Right cardiac atrium (tissue), 5 donors: ENCODE measurements around the gene ATP11A. TPM values are rescaled to one million over a fixed set of nuclear protein-coding genes. Genes with fewer than 3 reads are reported as not detected.
A peak's percentile ranks its signal among the peaks of the same experiment; 100 is the strongest.

Source experiments
- ATAC-seq, 2 donors: fragments of 200-7000 bp; cut with Tn5 transposase; one replicate each; pipeline versions ENCODE4 v1.8.0 to v1.9.1; 2020; ENCODE audit warnings: moderate library complexity in 2 of 2, mild to moderate bottlenecking in 1 of 2
- DNase-seq, 3 donors: peaks; one replicate each; pipeline ENCODE4 v3.0.0-alpha.2; 2020
- H3K27ac ChIP-seq: one replicate; pipeline ENCODE4 v1.5.1; 2013; ENCODE audit warnings: mild to moderate bottlenecking, low read length, control low read depth, moderate library complexity
- H3K27me3 ChIP-seq: one replicate; pipeline ENCODE4 v1.6.1; 2013; ENCODE audit not compliant: control insufficient read depth, insufficient read depth
- H3K4me1 ChIP-seq: one replicate; pipeline ENCODE4 v1.6.1; 2013; ENCODE audit warnings: low read length; ENCODE audit not compliant: control insufficient read depth, insufficient read depth
- H3K4me3 ChIP-seq: one replicate; pipeline ENCODE4 v1.5.1; 2013; ENCODE audit warnings: low read length, control low read depth
- H3K9me3 ChIP-seq: one replicate; pipeline ENCODE4 v1.6.1; 2013; ENCODE audit warnings: low read length; ENCODE audit not compliant: control insufficient read depth
- WGBS: extraction: QIAGEN DNeasy Blood & Tissue Kit; methylation state at CpG from one replicate; pipeline ENCODE4 v1.1.7; 2013; 5-methylcytosine and 5-hydroxymethylcytosine counted together
- intact Hi-C, 4 donors: fragments of 100-400 bp; cut with DNase I; formaldehyde crosslinking; loops; one replicate each; pipeline versions ENCODE4 v1.11.0 to v1.14.0; 2022 to 2023
- polyA plus RNA-seq: library from polyadenylated mRNA; stranded (reverse); fragments of 200-250 nt; gene quantifications from one replicate; pipeline ENCODE4 v1.2.3, GENCODE V29; 2013
- total RNA-seq, 4 donors: library from RNA; stranded (reverse); fragmentation: NEBNext Ultra II Directional; extraction: Animal tissue kit (Norgen Biotek cat#: 25700); gene quantifications; one replicate each; pipeline ENCODE4 v1.2.1, GENCODE V29; 2021
- donor health status: healthy with polysubstance abuse.
- donor health status: DM: no; HTN: yes; CAD: no.
- donor health status: DM: no; HTN: no; CAD: no.
- donor health status: DM: no; HTN: yes; CAD: no; lungs with severe emphysema.
- donor health status: DM: yes; HTN: yes; CAD: no.

The ATP11A gene
- total and polyA plus RNA-seq, 5 donors, result 19.5 to 100 (median 83.4) TPM

DNA sequence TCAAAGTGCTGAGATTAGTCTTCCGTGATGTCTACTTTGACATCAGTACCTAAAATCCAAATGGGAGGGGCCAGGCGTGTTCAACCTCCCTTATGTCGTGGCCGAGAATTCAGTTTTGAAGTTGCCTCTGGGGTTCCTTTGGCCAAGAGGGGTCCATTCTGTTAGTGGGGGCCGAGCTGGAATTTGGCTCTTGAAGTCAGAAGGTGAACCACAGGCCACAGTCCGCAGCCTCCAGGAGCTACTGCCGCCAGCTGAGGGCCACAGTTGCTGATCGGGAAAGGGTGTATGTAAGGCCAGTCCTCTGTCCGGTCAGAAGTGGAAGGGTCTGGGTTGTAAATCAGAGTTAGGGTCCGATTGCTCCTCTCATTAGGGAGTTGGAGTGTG is 31.0 kb downstream of the ATP11A start:
- ATAC-seq, result no peak
- no peak overlapping the region for H3K27ac ChIP-seq
- intact Hi-C loops, result no loop called here
- H3K9me3 ChIP-seq, result no peaks in the 10 kb centered on the region
- H3K4me1 ChIP-seq, result peaks cover 7% of the 10 kb centered on the region
- no peaks in the 10 kb centered on the region for H3K27me3 ChIP-seq
- WGBS, result 95% methylated on average over 10 of the region's 10 CpGs
- no peak overlapping the region for H3K4me3 ChIP-seq
- DNase-seq, result no peak

GRCh38 chr13:112721198-112722104 is 31.6 kb downstream of the ATP11A start:
- Histone ChIP-seq H3K27me3 (no peaks in the 10 kb centered on the region), H3K4me1 (peaks cover 11% of the 10 kb centered on the region), H3K4me3 (no peak overlapping the region), H3K27ac (peak overlapping the region; percentile 32), H3K9me3 (no peaks in the 10 kb centered on the region)
- peak in 1 of 2 donors; percentile 6 for ATAC-seq
- DNase-seq, result peak in 1 of 3 donors; percentile 73
- 64% methylated on average over 26 of the region's 26 CpGs for WGBS
- intact Hi-C loops, result no loop called here

DNA sequence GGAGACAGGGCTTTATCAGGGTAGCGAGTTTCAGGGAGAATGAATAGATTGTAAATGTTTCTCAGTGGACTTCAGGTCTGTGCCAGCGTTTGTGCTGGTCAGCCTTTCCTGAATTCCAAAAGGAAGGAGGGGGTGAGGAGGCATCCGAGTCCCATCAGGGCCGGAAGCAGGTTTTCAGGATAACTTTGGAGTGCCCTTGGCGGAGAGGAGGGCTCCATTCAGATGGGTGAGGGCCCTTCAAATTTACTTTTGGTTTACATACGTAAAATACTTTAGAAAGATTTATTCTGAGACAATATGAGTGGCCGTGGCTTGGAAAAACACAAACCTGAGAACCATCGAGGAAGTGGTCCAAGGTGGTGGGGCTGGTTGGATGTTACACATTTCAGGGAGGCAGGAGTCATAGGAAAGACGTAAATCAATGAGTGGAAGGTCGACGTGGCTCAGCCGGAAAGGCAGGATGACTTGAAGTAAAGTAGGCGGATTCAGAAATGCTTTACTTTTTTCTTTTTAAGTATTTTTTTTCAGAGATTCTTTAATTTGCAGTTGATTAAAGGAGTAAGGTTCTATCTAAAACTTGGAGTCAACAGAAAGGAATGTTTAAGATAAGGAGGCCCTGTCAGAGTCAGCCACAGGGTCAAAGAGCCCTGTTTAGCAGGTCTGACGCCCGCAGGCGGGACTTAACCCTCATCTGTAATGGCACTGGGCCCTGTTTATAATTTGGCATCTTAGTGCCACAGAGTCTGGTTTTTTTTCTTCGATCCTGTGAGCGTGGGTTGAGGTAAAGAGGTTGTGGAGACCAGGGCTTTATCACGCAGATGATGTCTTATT is 32.8 kb downstream of the ATP11A start:
- H3K9me3 ChIP-seq, result no peaks in the 10 kb centered on the region
- no peak overlapping the region for H3K4me3 ChIP-seq
- WGBS, result 33% methylated on average over 19 of the region's 19 CpGs
- no peaks in the 10 kb centered on the region for H3K27me3 ChIP-seq
- peak overlapping the region; percentile 79 for H3K27ac ChIP-seq
- DNase-seq (peak; percentile 65 to 84 (median 81)), ATAC-seq (peak; percentile 74 to 87)
- intact Hi-C loops, result no loop called here
- peaks cover 11% of the 10 kb centered on the region for H3K4me1 ChIP-seq

DNA sequence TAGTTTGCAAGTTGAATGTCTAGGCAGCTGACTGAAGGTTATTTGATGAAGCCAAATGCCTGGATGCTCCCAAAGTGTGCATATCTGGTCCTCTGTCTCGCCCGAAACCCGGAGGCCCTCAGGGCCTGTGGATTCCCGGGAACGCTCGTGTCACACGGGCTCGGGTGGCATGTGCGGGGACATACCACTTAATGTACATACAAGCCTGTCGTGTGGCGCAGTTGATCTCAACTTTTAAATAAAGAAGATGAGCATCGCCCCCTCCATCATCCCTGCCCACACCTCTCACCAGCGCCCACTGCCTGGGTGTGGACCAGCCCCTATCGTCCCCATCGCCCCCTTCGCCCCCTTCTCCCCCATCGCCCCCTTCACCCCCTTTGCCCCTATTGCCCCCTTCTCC is 33.9 kb downstream of the ATP11A start:
- WGBS, result 83% methylated on average over 17 of the region's 17 CpGs
- Histone ChIP-seq H3K4me1 (peaks cover 11% of the 10 kb centered on the region), H3K9me3 (no peaks in the 10 kb centered on the region), H3K27ac (peak overlapping the region; percentile 74), H3K4me3 (no peak overlapping the region), H3K27me3 (no peaks in the 10 kb centered on the region)
- DNase-seq, result no peak
- no peak for ATAC-seq
- intact Hi-C loops, result no loop called here

GRCh38 chr13:112724788-112725345 is 35.0 kb downstream of the ATP11A start:
- Histone ChIP-seq H3K4me3 (no peak overlapping the region), H3K27me3 (no peaks in the 10 kb centered on the region), H3K9me3 (no peaks in the 10 kb centered on the region), H3K27ac (peak overlapping the region; percentile 61), H3K4me1 (peaks cover 13% of the 10 kb centered on the region)
- intact Hi-C loops, result no loop called here
- WGBS, result 91% methylated on average over 12 of the region's 12 CpGs
- no peak for DNase-seq
- ATAC-seq, result no peak

GRCh38 chr13:112725346-112726015 is 35.6 kb downstream of the ATP11A start:
- DNase-seq (peak in 1 of 3 donors; percentile 53), ATAC-seq (no peak)
- Histone ChIP-seq H3K9me3 (no peaks in the 10 kb centered on the region), H3K27ac (peak overlapping the region; percentile 61), H3K4me1 (peaks cover 13% of the 10 kb centered on the region), H3K27me3 (no peaks in the 10 kb centered on the region), H3K4me3 (no peak overlapping the region)
- 59% methylated on average over 18 of the region's 18 CpGs for WGBS
- intact Hi-C loops, result no loop called here

- 55% methylated on average over 17 of the region's 17 CpGs for WGBS
Measured at GRCh38 chr13:112726016-112726767, 36.4 kb downstream of the ATP11A start.

DNA sequence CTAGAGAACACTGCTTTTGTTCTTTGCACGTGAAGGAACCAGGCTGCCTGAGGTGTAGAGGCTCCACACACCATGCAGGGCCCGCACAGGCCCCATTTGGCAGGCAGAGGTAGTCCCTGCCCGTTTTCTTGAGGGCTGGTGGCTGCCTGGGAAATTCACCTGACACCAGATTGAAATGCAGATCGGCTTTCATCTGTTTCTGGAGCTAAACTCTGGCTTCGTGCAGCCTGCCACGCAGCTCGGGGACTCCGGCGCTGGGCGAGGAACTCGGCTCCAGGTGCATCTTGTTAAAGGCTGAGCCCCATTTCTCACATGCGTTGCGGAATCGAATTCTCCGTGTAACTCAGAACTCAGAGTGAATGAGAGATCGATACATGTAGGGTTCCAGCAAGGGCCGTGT is 37.7 kb downstream of the ATP11A start:
- H3K4me1 ChIP-seq, result peaks cover 6% of the 10 kb centered on the region
- H3K27ac ChIP-seq, result peak overlapping the region; percentile 71
- 86% methylated on average over 17 of the region's 17 CpGs for WGBS
- intact Hi-C loops, result no loop called here
- no peaks in the 10 kb centered on the region for H3K9me3 ChIP-seq
- ATAC-seq, result no peak
- no peak for DNase-seq
- no peaks in the 10 kb centered on the region for H3K27me3 ChIP-seq
- H3K4me3 ChIP-seq, result no peak overlapping the region

More at GRCh38 chr13:112726016-112726767, 36.4 kb downstream of the ATP11A start:
- peak overlapping the region; percentile 54 for H3K27ac ChIP-seq
- no peaks in the 10 kb centered on the region for H3K9me3 ChIP-seq
- H3K4me1 ChIP-seq, result peaks cover 13% of the 10 kb centered on the region
- H3K27me3 ChIP-seq, result no peaks in the 10 kb centered on the region
- no peak for ATAC-seq
- intact Hi-C loops, result no loop called here
- DNase-seq, result peak in 1 of 3 donors; percentile 41
- H3K4me3 ChIP-seq, result no peak overlapping the region

- intact Hi-C loops, result no loop called here
- Histone ChIP-seq H3K27me3 (no peaks in the 10 kb centered on the region), H3K9me3 (no peaks in the 10 kb centered on the region), H3K27ac (peak overlapping the region; percentile 93), H3K4me1 (peaks cover 5% of the 10 kb centered on the region), H3K4me3 (no peak overlapping the region)
- 93% methylated on average over 34 of the region's 34 CpGs for WGBS
- DNase-seq, result no peak
- ATAC-seq, result no peak
Measured at GRCh38 chr13:112728375-112729126, 38.7 kb downstream of the ATP11A start.
